Kidney (tissue), 14 donors: ENCODE data around the gene CD37. TPM values are rescaled to one million over a fixed set of nuclear protein-coding genes. Genes with fewer than 3 reads are reported as not detected.
"Not testable (repeated sequence)": the region's sequence is repeated elsewhere in the genome, so short reads cannot be mapped to it uniquely, and the experiment has no call there.

Experiments
- DNase-seq, 5 donors: peaks; one replicate each; pipeline ENCODE4 v3.0.0-alpha.2; 2013 to 2020
- FAIRE-seq: peaks from 2 replicates; lab custom pipeline; 2012; peaks lifted over from hg19 to GRCh38; lab: Jason Lieb, UNC
- H3K27ac ChIP-seq, 2 donors: one replicate each; pipeline ENCODE4 v1.7.0; 2013; ENCODE audit warnings: low read depth in 2 of 2, low read length in 2 of 2, inconsistent platforms in 1 of 2
- H3K27me3 ChIP-seq: one replicate; pipeline ENCODE4 v1.7.1; 2013; ENCODE audit warnings: low read length, inconsistent platforms; ENCODE audit not compliant: control insufficient read depth, insufficient read depth
- H3K36me3 ChIP-seq, 3 donors: one replicate each; pipeline versions ENCODE4 v1.7.0 to v1.7.1; 2013; ENCODE audit warnings: low read length in 3 of 3, control low read depth in 1 of 3, inconsistent platforms in 1 of 3; ENCODE audit not compliant: insufficient read depth in 3 of 3, control insufficient read depth in 2 of 3
- H3K4me1 ChIP-seq, 3 donors: one replicate each; pipeline versions ENCODE4 v1.7.0 to v1.7.1; 2013; ENCODE audit warnings: low read length in 3 of 3, inconsistent platforms in 1 of 3, low read depth in 1 of 3; ENCODE audit not compliant: control insufficient read depth in 2 of 3, insufficient read depth in 2 of 3
- H3K4me3 ChIP-seq, 3 donors: one replicate each; pipeline versions ENCODE4 v1.7.0 to v1.8.1; 2013; ENCODE audit warnings: low read length in 3 of 3, control low read depth in 1 of 3, inconsistent platforms in 1 of 3
- H3K9ac ChIP-seq, 3 donors: one replicate each; pipeline versions ENCODE4 v1.7.0 to v1.7.1; 2013; ENCODE audit warnings: low read length in 3 of 3, control low read depth in 1 of 3, inconsistent platforms in 1 of 3
- H3K9me3 ChIP-seq, 3 donors: one replicate each; pipeline versions ENCODE4 v1.7.0 to v1.7.1; 2013; ENCODE audit warnings: low read length in 3 of 3, control low read depth in 1 of 3, inconsistent platforms in 1 of 3; ENCODE audit not compliant: control insufficient read depth in 2 of 3, insufficient read depth in 1 of 3
- CTCF ChIP-seq: IDR thresholded peaks from 3 replicates; pipeline ENCODE4 v1.5.1; 2012; ENCODE audit warnings: mild to moderate bottlenecking, moderate library complexity, borderline replicate concordance; ENCODE audit not compliant: insufficient read depth; ENCODE audit errors: extremely low read depth
- intact Hi-C: fragments of 100-400 bp; cut with DNase I; formaldehyde crosslinking; loops from one replicate; pipeline ENCODE4 v1.11.1; 2022
- polyA plus RNA-seq: library from polyadenylated mRNA; stranded (reverse); fragments of 350-450 nt; fragmentation: Illumina TruSeq; extraction: RNeasy Lipid Tissue Mini Kit (QIAGEN cat#74804); gene quantifications from one replicate; pipeline ENCODE4 v1.2.3, GENCODE V29; 2014; ENCODE audit warnings: low read depth, low replicate concordance; ENCODE audit not compliant: insufficient read depth
- total RNA-seq: library from RNA; stranded (reverse); fragmentation: NEBNext Ultra II Directional; extraction: Animal tissue kit (Norgen Biotek cat#: 25700); gene quantifications from one replicate; pipeline ENCODE4 v1.2.1, GENCODE V29; 2021
- donor health status: control.
- donor health status: control.
- donor health status: control.
- donor health status: control.
- donor health status: control.
- donor health status: DM: yes; HTN: yes; CAD: no.
- donor health status: Normal renal cell carcinoma (clear cell type).

Gene CD37
- total and polyA plus RNA-seq, 2 donors from 2014 or later = 3.8 to 35.7 TPM

- H3K9ac ChIP-seq = no peak overlapping the region
- intact Hi-C loops = no loop called here
- no peak for DNase-seq
- H3K9me3 ChIP-seq = no peaks in the 10 kb centered on the region
- H3K4me3 ChIP-seq = no peak overlapping the region
- H3K27me3 ChIP-seq = no peaks in the 10 kb centered on the region
- no peak for FAIRE-seq
- H3K4me1 ChIP-seq = peaks cover 0 to 3% (median 0%) of the 10 kb centered on the region in 3 donors
- H3K27ac ChIP-seq = no peak overlapping the region
- TF ChIP-seq CTCF = no peak
- H3K36me3 ChIP-seq = no peaks in the 10 kb centered on the region
These were observed 37.8 kb upstream of the CD37 start for GRCh38 chr19:49297403-49297802.

GRCh38 chr19:49298653-49299052 is 36.6 kb upstream of the CD37 start:
- H3K27ac ChIP-seq, H3K36me3 ChIP-seq, FAIRE-seq, H3K9me3 ChIP-seq, H3K4me3 ChIP-seq, H3K9ac ChIP-seq, intact Hi-C loops, DNase-seq, H3K4me1 ChIP-seq, H3K27me3 ChIP-seq: not testable (repeated sequence)

GRCh38 chr19:49301165-49301865 is 33.9 kb upstream of the CD37 start:
- no peaks in the 10 kb centered on the region for H3K9me3 ChIP-seq
- no peak overlapping the region for H3K27ac ChIP-seq
- H3K36me3 ChIP-seq = no peaks in the 10 kb centered on the region
- FAIRE-seq = no peak
- H3K27me3 ChIP-seq = no peaks in the 10 kb centered on the region
- no peak overlapping the region for H3K9ac ChIP-seq
- no peak overlapping the region for H3K4me3 ChIP-seq
- H3K4me1 ChIP-seq = peaks cover 0 to 3% (median 0%) of the 10 kb centered on the region in 3 donors
- intact Hi-C loops = no loop called here
- peak; percentile 62 for TF ChIP-seq CTCF
- peak; percentile 59 to 80 (median 69) for DNase-seq

DNA sequence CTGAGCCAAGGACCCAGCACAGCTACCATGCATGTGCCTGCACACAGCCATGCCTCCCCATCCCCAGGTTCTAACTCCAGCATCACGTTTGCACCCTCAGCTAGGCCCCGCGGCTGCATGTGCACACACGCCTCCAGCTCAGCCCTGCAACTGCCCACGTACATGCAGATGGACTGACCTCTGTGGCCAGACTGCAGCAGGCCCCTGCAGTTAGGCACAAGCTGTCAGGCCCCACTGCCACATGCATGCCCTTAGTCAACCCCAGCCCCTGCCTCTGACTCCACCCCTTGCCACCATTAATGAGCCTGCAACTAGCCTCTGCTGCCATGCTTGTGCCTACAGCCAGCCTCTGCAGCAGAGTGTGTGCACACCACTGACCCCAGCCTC is 33.3 kb upstream of the CD37 start:
- peaks cover 0 to 3% (median 0%) of the 10 kb centered on the region in 3 donors for H3K4me1 ChIP-seq
- no peaks in the 10 kb centered on the region for H3K9me3 ChIP-seq
- no peak for DNase-seq
- no peak for TF ChIP-seq CTCF
- no peak overlapping the region for H3K9ac ChIP-seq
- no peaks in the 10 kb centered on the region for H3K36me3 ChIP-seq
- no peak overlapping the region for H3K4me3 ChIP-seq
- no peak for FAIRE-seq
- H3K27ac ChIP-seq = no peak overlapping the region
- intact Hi-C loops = no loop called here
- no peaks in the 10 kb centered on the region for H3K27me3 ChIP-seq

DNA sequence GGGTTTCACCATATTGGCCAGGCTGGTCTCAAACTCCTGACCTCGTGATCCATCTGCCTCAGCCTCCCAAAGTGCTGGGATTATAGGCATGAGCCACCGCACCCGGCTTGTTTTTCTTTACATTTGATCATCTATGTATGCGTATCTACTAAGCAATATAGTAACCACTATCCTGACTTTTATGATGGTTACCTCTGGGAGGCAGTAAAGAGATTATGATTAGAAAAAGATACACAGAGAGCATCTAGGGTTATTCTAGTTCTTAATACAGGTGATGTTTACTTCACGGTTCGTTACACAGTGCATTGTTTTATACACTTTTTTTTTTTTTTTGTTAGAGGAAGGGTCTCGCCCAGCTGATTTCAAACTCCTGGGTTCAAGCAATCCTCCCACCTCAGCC is 28.5 kb upstream of the CD37 start:
- FAIRE-seq, H3K27ac ChIP-seq, DNase-seq: not testable (repeated sequence)

More for the DNA sequence above, 28.5 kb upstream of the CD37 start:
- intact Hi-C loops, H3K36me3 ChIP-seq, H3K4me1 ChIP-seq, H3K9ac ChIP-seq, H3K4me3 ChIP-seq, H3K27me3 ChIP-seq, H3K9me3 ChIP-seq: not testable (repeated sequence)
